ENCODE measurements around the gene UMOD.

The UMOD gene

GRCh38 chr16:20352615-20353014, at the start of gene UMOD:
TSS of gene UMOD (minus strand) at chr16:20352715. CDS start at chr16:20350737, 1,978 bp downstream.
- DNase-seq (ENCODE audit: low spot score): no peak

- DNase-seq (ENCODE audit: low spot score): no peak
Observed at GRCh38 chr16:20401475-20402016, 49.0 kb upstream of the UMOD start.

- DNase-seq (ENCODE audit: low spot score): no peak
Observed at GRCh38 chr16:20401066-20401465, 48.6 kb upstream of the UMOD start.

- DNase-seq (ENCODE audit: low spot score): no peak
Observed at GRCh38 chr16:20399185-20399584, 46.7 kb upstream of the UMOD start.

- no peak for DNase-seq (ENCODE audit: low spot score)
Observed at GRCh38 chr16:20398603-20399002, 46.1 kb upstream of the UMOD start.

GRCh38 chr16:20397468-20398074, 45.1 kb upstream of the UMOD start:
- no peak for DNase-seq (ENCODE audit: low spot score)

- no peak for DNase-seq (ENCODE audit: low spot score)
Observed at GRCh38 chr16:20396846-20397467, 44.4 kb upstream of the UMOD start.

GRCh38 chr16:20395946-20396345, 43.4 kb upstream of the UMOD start:
- DNase-seq (ENCODE audit: low spot score): no peak

GRCh38 chr16:20393801-20394577, 41.5 kb upstream of the UMOD start:
- DNase-seq (ENCODE audit: low spot score): no peak

GRCh38 chr16:20391045-20391444, 38.5 kb upstream of the UMOD start:
- DNase-seq (ENCODE audit: low spot score): no peak

GRCh38 chr16:20388854-20389253, 36.3 kb upstream of the UMOD start:
- DNase-seq (ENCODE audit: low spot score): no peak

- DNase-seq (ENCODE audit: low spot score): no peak
Observed at GRCh38 chr16:20387978-20388377, 35.5 kb upstream of the UMOD start.

- DNase-seq (ENCODE audit: low spot score): no peak
Observed at GRCh38 chr16:20385844-20386832, 33.6 kb upstream of the UMOD start.

GRCh38 chr16:20383106-20384029, 30.9 kb upstream of the UMOD start:
- no peak for DNase-seq (ENCODE audit: low spot score)

GRCh38 chr16:20382202-20382948, 29.9 kb upstream of the UMOD start:
- DNase-seq (ENCODE audit: low spot score): no peak

- no peak for DNase-seq (ENCODE audit: low spot score)
Observed at GRCh38 chr16:20380782-20381181, 28.3 kb upstream of the UMOD start.

- DNase-seq (ENCODE audit: low spot score): no peak
Observed at GRCh38 chr16:20377181-20377580, 24.7 kb upstream of the UMOD start.

- DNase-seq (ENCODE audit: low spot score): no peak
Observed at GRCh38 chr16:20372701-20373100, 20.2 kb upstream of the UMOD start.

GRCh38 chr16:20369452-20370054, 17.0 kb upstream of the UMOD start:
- DNase-seq (ENCODE audit: low spot score): no peak
